NCI-H510A (cell line): ENCODE data around the gene P2RY4.
A peak's percentile ranks its signal among the peaks of the same experiment; 100 is the strongest.
"Not testable (repeated sequence)": the region's sequence is repeated elsewhere in the genome, so short reads cannot be mapped to it uniquely, and the experiment has no call there.

Experiments used
- DNase-seq: peaks from one replicate; lab custom pipeline; 2025; lab: John Stamatoyannopoulos, UW

P2RY4 gene

GRCh38 chrX:70243601-70244000 lies 16.4 kb downstream of the P2RY4 start:
- not testable (repeated sequence) for DNase-seq

DNA sequence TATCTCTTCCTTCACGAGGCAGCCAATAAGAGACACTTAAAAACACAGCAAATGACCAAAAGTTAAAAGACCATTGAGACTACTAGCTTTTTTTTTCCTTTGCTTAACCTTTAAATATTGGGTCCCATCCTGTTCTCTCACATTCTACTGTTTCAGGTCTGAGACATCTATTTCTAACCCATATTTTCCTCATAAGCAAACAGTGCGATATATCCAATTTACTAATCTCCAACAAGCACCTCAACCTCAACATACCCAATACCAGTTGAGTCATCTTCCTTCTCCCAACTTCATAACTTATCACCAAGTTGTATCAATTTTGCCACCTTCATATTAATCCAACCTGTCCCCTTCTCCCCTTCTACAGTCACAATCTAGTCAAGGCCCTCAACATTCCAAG lies 18.5 kb downstream of the P2RY4 start:
- no peak for DNase-seq

- DNase-seq, result no peak
Measured at GRCh38 chrX:70240751-70241150, 19.3 kb downstream of the P2RY4 start.

DNA sequence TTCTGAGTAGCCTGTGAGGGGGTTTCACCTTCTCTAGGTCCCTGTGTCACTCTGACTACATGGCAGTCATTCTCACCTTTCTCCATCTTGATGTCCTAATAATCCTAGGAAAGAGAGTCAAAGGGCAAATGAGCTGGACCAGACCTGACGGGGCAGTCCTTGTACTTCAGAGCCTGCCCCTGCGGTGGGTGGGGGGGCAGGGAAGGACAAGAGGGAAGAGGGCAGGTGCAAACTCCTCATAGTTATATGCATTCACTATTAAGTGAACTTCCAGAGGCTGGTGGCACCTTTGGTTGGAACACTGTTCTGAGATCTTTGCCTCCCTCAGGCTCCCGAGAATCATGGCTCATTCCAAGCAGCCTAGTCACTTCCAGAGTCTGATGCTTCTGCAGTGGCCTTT lies 25.6 kb downstream of the P2RY4 start, which contains the start of gene AWAT1:
AWAT1 (plus strand) TSS at position 301 of the 400 bp plus-strand sequence; CDS start at position 342, 41 bp downstream.
- no peak for DNase-seq

GRCh38 chrX:70231666-70232065 lies 28.3 kb downstream of the P2RY4 start:
- no peak for DNase-seq

DNA sequence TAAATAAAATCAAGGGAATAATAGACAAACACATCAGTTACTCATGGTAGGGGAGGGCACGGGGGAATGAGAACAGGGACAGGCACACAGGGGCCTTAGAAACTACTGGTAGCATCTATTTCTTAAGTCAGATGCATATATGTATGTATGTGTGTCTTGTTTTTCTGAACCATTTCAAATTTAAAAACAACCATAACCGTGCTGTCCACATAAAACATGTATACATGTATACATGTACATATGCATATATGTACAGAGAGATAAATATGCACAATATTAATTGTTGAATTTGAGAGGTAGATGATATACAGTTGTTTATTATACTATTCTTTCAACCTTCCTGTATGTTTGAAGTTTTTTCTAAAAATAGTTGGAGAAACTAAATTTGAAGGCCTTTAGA lies 33.3 kb downstream of the P2RY4 start:
- no peak for DNase-seq

GRCh38 chrX:70226048-70226447 lies 34.0 kb downstream of the P2RY4 start:
- DNase-seq, result no peak

DNA sequence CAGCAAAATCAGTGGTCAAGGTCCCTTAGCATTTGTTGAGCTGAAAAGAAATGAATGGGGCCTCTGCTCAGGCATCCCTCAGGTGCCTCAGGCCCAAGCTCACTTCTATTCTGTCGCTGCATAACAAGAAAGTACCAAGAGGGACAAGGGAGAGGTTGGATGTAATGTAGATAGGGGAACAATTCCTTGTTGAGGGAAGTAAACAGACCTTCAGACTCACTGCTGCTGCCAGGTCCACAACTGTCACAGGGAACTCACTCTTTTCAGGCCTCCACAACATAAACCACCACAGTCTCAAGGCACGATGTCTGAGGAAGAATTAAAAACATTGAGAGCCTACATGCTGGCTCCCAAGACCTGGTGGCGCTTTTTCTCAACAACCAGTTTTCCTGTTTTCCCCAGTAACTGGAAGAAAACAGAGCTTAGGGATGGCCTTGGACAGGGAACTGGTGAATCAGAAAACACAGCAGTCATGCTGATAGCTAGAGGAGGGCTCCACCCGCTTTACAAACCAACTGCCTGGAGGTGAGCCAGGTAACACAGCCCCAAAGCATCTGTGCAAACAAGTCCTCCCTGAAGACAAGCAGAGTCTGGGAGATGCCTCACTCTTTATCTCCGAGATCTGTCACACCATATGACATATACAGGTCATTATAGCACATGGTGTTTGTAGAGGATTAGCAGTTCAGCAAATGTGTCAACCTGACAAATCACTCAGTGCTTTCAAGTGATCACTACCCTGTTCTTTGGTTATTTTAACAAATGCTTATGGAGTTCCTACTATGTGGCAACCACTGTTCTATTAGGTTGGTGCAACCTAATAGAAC lies 39.9 kb downstream of the P2RY4 start:
- DNase-seq, result peak; percentile 67

- DNase-seq, result not testable (repeated sequence)
Measured at GRCh38 chrX:70209570-70209969, 50.4 kb downstream of the P2RY4 start.

DNA sequence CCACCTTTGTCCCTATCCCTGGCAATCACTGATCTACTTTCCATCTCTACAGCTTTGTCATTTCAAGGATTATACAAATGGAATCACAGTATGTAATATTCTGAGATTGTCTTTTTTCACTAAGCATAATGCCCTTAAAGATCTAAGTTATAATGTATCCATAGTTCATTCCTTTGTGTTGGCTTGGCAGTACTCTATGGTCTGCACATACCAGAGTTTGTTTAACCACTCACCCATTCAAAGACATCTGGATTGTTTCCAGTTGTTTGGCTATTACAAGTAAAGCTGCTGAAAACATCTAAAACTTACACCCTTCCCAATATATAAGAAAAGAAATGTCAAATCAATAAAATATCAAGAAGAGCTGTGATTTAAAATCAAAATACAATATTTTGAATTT lies 51.5 kb downstream of the P2RY4 start:
- DNase-seq, result no peak
